ENCODE data around the gene WDFY3.
A peak's percentile ranks its signal among the peaks of the same experiment; 100 is the strongest.

WDFY3 gene

GRCh38 chr4:84780719-84781118 lies 185.8 kb downstream of the WDFY3 start:
- DNase-seq = no peak

GRCh38 chr4:84778041-84778440 lies 188.4 kb downstream of the WDFY3 start:
- no peak for DNase-seq

- DNase-seq = no peak
Observed at GRCh38 chr4:84767168-84767567, 199.3 kb downstream of the WDFY3 start.

- DNase-seq = peak; percentile 79 to 89
Observed at GRCh38 chr4:84753321-84753972, 213.0 kb downstream of the WDFY3 start.

- DNase-seq = no peak
Observed at GRCh38 chr4:84751707-84752106, 214.8 kb downstream of the WDFY3 start.

GRCh38 chr4:84750960-84751283 lies 215.6 kb downstream of the WDFY3 start:
- no peak for DNase-seq

GRCh38 chr4:84750260-84750959 lies 216.1 kb downstream of the WDFY3 start:
- DNase-seq = peak; percentile 25 to 39

GRCh38 chr4:84740057-84740456 lies 226.4 kb downstream of the WDFY3 start:
- no peak for DNase-seq

- no peak for DNase-seq
Observed at GRCh38 chr4:84738622-84739021, 227.9 kb downstream of the WDFY3 start.

GRCh38 chr4:84737656-84738055 lies 228.8 kb downstream of the WDFY3 start:
- DNase-seq = no peak

GRCh38 chr4:84734037-84734436 lies 232.5 kb downstream of the WDFY3 start:
- no peak for DNase-seq

GRCh38 chr4:84733343-84734033 lies 233.0 kb downstream of the WDFY3 start:
- no peak for DNase-seq

GRCh38 chr4:84730375-84730774 lies 236.1 kb downstream of the WDFY3 start:
- no peak for DNase-seq

GRCh38 chr4:84727491-84727890 lies 239.0 kb downstream of the WDFY3 start:
- no peak for DNase-seq

- no peak for DNase-seq
Observed at GRCh38 chr4:84726356-84726755, 240.1 kb downstream of the WDFY3 start.

- DNase-seq = no peak
Observed at GRCh38 chr4:84722720-84723119, 243.8 kb downstream of the WDFY3 start.

- DNase-seq = no peak
Observed at GRCh38 chr4:84719115-84719514, 247.4 kb downstream of the WDFY3 start.

GRCh38 chr4:84718699-84719098 lies 247.8 kb downstream of the WDFY3 start:
- DNase-seq = no peak

- DNase-seq = no peak
Observed at GRCh38 chr4:84710548-84710947, 255.9 kb downstream of the WDFY3 start.

GRCh38 chr4:84708406-84709135 lies 257.9 kb downstream of the WDFY3 start:
- no peak for DNase-seq

- DNase-seq = no peak
Observed at GRCh38 chr4:84706286-84706685, 260.2 kb downstream of the WDFY3 start.

GRCh38 chr4:84699001-84699671 lies 267.4 kb downstream of the WDFY3 start:
- DNase-seq = no peak

- no peak for DNase-seq
Observed at GRCh38 chr4:84697615-84698201, 268.8 kb downstream of the WDFY3 start.
